GM18909 (cell line): ENCODE data around the gene PATJ.
"Not testable (repeated sequence)": the region's sequence is repeated elsewhere in the genome, so short reads cannot be mapped to it uniquely, and the experiment has no call there.

Experiments
- ATAC-seq: cut with Tn5 transposase; IDR thresholded peaks from one replicate; pipeline ENCODE4 v1.9.1; 2021; ENCODE audit warnings: mild to moderate bottlenecking; ENCODE audit not compliant: unreplicated experiment, poor library complexity

The PATJ gene

GRCh38 chr1:61873581-61873980, 131.3 kb downstream of the PATJ start:
- no peak for ATAC-seq

GRCh38 chr1:61873994-61874393, 131.7 kb downstream of the PATJ start:
- no peak for ATAC-seq

GRCh38 chr1:61875198-61875597, 132.9 kb downstream of the PATJ start:
- no peak for ATAC-seq

GRCh38 chr1:61879887-61880474, 137.7 kb downstream of the PATJ start:
- ATAC-seq: not testable (repeated sequence)

- ATAC-seq: no peak
Measured at GRCh38 chr1:61887076-61887867, 145.0 kb downstream of the PATJ start.

- no peak for ATAC-seq
Measured at GRCh38 chr1:61887931-61888564, 145.8 kb downstream of the PATJ start.

GRCh38 chr1:61888808-61889207, 146.5 kb downstream of the PATJ start:
- no peak for ATAC-seq

GRCh38 chr1:61890435-61890834, 148.2 kb downstream of the PATJ start:
- not testable (repeated sequence) for ATAC-seq

- ATAC-seq: no peak
Measured at GRCh38 chr1:61892977-61893376, 150.7 kb downstream of the PATJ start.

- ATAC-seq: not testable (repeated sequence)
Measured at GRCh38 chr1:61894296-61894695, 152.0 kb downstream of the PATJ start.

GRCh38 chr1:61895175-61895574, 152.9 kb downstream of the PATJ start:
- ATAC-seq: no peak

GRCh38 chr1:61898658-61899057, 156.4 kb downstream of the PATJ start:
- no peak for ATAC-seq

GRCh38 chr1:61904354-61904753, 162.1 kb downstream of the PATJ start:
- no peak for ATAC-seq

GRCh38 chr1:61907102-61907501, 164.8 kb downstream of the PATJ start:
- ATAC-seq: no peak

- ATAC-seq: no peak
Measured at GRCh38 chr1:61910035-61910434, 167.8 kb downstream of the PATJ start.

- ATAC-seq: no peak
Measured at GRCh38 chr1:61914823-61915482, 172.7 kb downstream of the PATJ start.

GRCh38 chr1:61921435-61921834, 179.2 kb downstream of the PATJ start:
- ATAC-seq: no peak

- ATAC-seq: no peak
Measured at GRCh38 chr1:61922950-61923480, 180.7 kb downstream of the PATJ start.

- no peak for ATAC-seq
Measured at GRCh38 chr1:61925591-61926298, 183.5 kb downstream of the PATJ start.

GRCh38 chr1:61926597-61926996, 184.3 kb downstream of the PATJ start:
- ATAC-seq: no peak
